ENCODE data around the gene GCC2. TPM values are rescaled to one million over a fixed set of nuclear protein-coding genes. Genes with fewer than 3 reads are reported as not detected.

GCC2 gene
- total RNA-seq, 2 donors from 2014 or later = 57.0 to 59.9 TPM

GRCh38 chr2:108407864-108408729 lies 40.9 kb upstream of the GCC2 start:
- Mint-ChIP-seq H3K27me3 (ENCODE audit: insufficient read depth) (no peaks in the 10 kb centered on the region), H3K4me1 (peaks cover 5% of the 10 kb centered on the region), H3K27ac (no peak overlapping the region), H3K9me3 (peaks cover 17% of the 10 kb centered on the region), H3K4me3 (no peak overlapping the region), H3K36me3 (ENCODE audit: low read depth) (no peaks in the 10 kb centered on the region)
- Histone ChIP-seq H3K9ac (ENCODE audit: extremely low read depth, low read length, poor library complexity, severe bottlenecking) (no peak overlapping the region), H3K27ac (ENCODE audit: low read depth, low read length) (no peak overlapping the region), H3K9me3 (ENCODE audit: control insufficient read depth, low read length) (peaks cover 19% of the 10 kb centered on the region), H3K27me3 (ENCODE audit: control insufficient read depth, insufficient read depth, low read length, poor library complexity, severe bottlenecking) (no peaks in the 10 kb centered on the region), H3K4me3 (ENCODE audit: low read length) (no peak overlapping the region), H3K36me3 (ENCODE audit: control insufficient read depth, insufficient read depth, low read length) (no peaks in the 10 kb centered on the region), H3K4me1 (ENCODE audit: control insufficient read depth, insufficient read depth, low read length) (no peaks in the 10 kb centered on the region)
- DNase-seq = no peak
- 78 to 88% methylated on average over 5 to 6 of the region's 6 CpGs for WGBS, 2 experiments (ENCODE audit: insufficient coverage in 1 of 2, insufficient read length in 1 of 2)
- TF ChIP-seq, protein P1, sequence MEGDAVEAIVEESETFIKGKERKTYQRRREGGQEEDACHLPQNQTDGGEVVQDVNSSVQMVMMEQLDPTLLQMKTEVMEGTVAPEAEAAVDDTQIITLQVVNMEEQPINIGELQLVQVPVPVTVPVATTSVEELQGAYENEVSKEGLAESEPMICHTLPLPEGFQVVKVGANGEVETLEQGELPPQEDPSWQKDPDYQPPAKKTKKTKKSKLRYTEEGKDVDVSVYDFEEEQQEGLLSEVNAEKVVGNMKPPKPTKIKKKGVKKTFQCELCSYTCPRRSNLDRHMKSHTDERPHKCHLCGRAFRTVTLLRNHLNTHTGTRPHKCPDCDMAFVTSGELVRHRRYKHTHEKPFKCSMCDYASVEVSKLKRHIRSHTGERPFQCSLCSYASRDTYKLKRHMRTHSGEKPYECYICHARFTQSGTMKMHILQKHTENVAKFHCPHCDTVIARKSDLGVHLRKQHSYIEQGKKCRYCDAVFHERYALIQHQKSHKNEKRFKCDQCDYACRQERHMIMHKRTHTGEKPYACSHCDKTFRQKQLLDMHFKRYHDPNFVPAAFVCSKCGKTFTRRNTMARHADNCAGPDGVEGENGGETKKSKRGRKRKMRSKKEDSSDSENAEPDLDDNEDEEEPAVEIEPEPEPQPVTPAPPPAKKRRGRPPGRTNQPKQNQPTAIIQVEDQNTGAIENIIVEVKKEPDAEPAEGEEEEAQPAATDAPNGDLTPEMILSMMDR (conservative IDR thresholded peaks at IDR 0.05) = no peak

- H3K9me3 ChIP-seq (ENCODE audit: control insufficient read depth, low read length) = peaks cover 13% of the 10 kb centered on the region
- H3K27ac Mint-ChIP-seq = no peak overlapping the region
- 78 to 83% methylated on average over 1 of the region's 1 CpG for WGBS, 2 experiments (ENCODE audit: insufficient coverage in 1 of 2, insufficient read length in 1 of 2)
- H3K4me1 Mint-ChIP-seq = no peaks in the 10 kb centered on the region
- H3K9me3 Mint-ChIP-seq = peaks cover 11% of the 10 kb centered on the region
- no peak overlapping the region for H3K27ac ChIP-seq (ENCODE audit: low read depth, low read length)
- H3K9ac ChIP-seq (ENCODE audit: extremely low read depth, low read length, poor library complexity, severe bottlenecking) = no peak overlapping the region
- H3K4me3 ChIP-seq (ENCODE audit: low read length) = no peak overlapping the region
- H3K36me3 ChIP-seq (ENCODE audit: control insufficient read depth, insufficient read depth, low read length) = no peaks in the 10 kb centered on the region
- TF ChIP-seq, protein P1 (conservative IDR thresholded peaks at IDR 0.05) = no peak
- H3K4me1 ChIP-seq (ENCODE audit: control insufficient read depth, insufficient read depth, low read length) = no peaks in the 10 kb centered on the region
- no peak overlapping the region for H3K4me3 Mint-ChIP-seq
- H3K27me3 Mint-ChIP-seq (ENCODE audit: insufficient read depth) = no peaks in the 10 kb centered on the region
- H3K27me3 ChIP-seq (ENCODE audit: control insufficient read depth, insufficient read depth, low read length, poor library complexity, severe bottlenecking) = no peaks in the 10 kb centered on the region
- H3K36me3 Mint-ChIP-seq (ENCODE audit: low read depth) = no peaks in the 10 kb centered on the region
- no peak for DNase-seq
Observed at GRCh38 chr2:108409768-108410167, 39.2 kb upstream of the GCC2 start.

DNA sequence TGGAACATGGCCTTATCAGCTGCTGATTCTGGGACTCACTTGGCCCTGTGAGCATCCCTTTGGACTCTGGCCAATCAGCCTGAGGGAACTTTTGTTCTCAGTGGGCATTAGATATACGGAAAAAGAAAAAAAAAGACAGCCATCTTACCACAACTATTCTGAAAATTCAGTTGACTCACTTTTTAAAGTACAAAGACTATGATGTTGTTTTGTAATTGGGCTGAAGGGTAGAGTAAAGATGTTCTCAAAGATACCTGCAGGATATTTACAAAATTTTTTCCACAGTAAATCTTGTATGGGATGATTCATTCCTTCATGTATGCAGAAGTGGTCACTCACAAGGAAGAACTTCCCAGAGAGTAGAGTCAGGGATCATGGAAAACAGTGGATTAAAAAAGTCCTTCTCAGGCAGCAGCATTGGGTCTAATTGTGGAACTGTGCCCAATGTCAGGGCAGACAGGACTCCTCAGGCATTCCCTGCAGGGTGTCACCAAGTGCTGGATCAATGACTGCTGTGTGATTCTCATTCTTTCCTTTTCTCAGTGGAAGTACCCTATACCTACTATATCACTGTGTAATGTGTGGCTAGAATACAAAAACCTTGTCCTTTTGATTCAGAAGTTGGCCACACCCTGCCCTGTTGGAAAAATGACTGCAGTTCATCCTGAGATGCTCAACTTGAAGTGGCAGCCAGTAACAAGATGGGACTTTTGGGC lies 35.9 kb upstream of the GCC2 start:
- Histone ChIP-seq H3K27ac (ENCODE audit: low read depth, low read length) (no peak overlapping the region), H3K4me3 (ENCODE audit: low read length) (no peak overlapping the region), H3K36me3 (ENCODE audit: control insufficient read depth, insufficient read depth, low read length) (no peaks in the 10 kb centered on the region), H3K27me3 (ENCODE audit: control insufficient read depth, insufficient read depth, low read length, poor library complexity, severe bottlenecking) (no peaks in the 10 kb centered on the region), H3K9me3 (ENCODE audit: control insufficient read depth, low read length) (no peaks in the 10 kb centered on the region), H3K4me1 (ENCODE audit: control insufficient read depth, insufficient read depth, low read length) (no peaks in the 10 kb centered on the region), H3K9ac (ENCODE audit: extremely low read depth, low read length, poor library complexity, severe bottlenecking) (no peak overlapping the region)
- H3K9me3 Mint-ChIP-seq = no peaks in the 10 kb centered on the region
- no peak overlapping the region for H3K27ac Mint-ChIP-seq
- no peaks in the 10 kb centered on the region for H3K27me3 Mint-ChIP-seq (ENCODE audit: insufficient read depth)
- WGBS, 2 experiments (ENCODE audit: insufficient coverage in 1 of 2, insufficient read length in 1 of 2) = no CpG with 5 or more reads among the region's 1 CpG
- no peaks in the 10 kb centered on the region for H3K4me1 Mint-ChIP-seq
- no peak for DNase-seq
- H3K36me3 Mint-ChIP-seq (ENCODE audit: low read depth) = no peaks in the 10 kb centered on the region
- TF ChIP-seq, protein P1 (conservative IDR thresholded peaks at IDR 0.05) = no peak
- no peak overlapping the region for H3K4me3 Mint-ChIP-seq
